GM12878 (cell line): ENCODE results near the gene PAX9. TPM values are rescaled to one million over a fixed set of nuclear protein-coding genes. Genes with fewer than 3 reads are reported as not detected.

Experiments used
- ATAC-seq: fragments of 200-7000 bp; cut with Tn5 transposase; 3 replicates; pipeline ENCODE4 v1.9.1; 2020; ENCODE audit warnings: mild to moderate bottlenecking, moderate library complexity
- BruUV-seq: library from RNA; stranded (reverse); fragments of 400-500 nt; replicated peaks from 2 replicates; lab custom pipeline; 2021; lab: Mats Ljungman, UMichigan
- CTCF ChIA-PET: fragments of 300-600 bp; sonication (Branson Sonifier 250); formaldehyde crosslinking; extraction: SDS; loops from one replicate; lab custom pipeline; 2021; ENCODE audit warnings: inconsistent platforms; lab: Yijun Ruan, JAX
- POLR2A ChIA-PET: fragments of 350-600 bp; formaldehyde crosslinking; extraction: SDS; loops from one replicate; lab custom pipeline; 2021; ENCODE audit warnings: inconsistent platforms; lab: Charles Lee
- RAD21 ChIA-PET: fragments of 300-600 bp; sonication (Branson Sonifier 250); formaldehyde crosslinking; loops from one replicate; lab custom pipeline; 2023; ENCODE audit warnings: antibody characterized with exemption; ENCODE audit not compliant: unreplicated experiment; lab: Charles Lee
- SMC1A ChIA-PET: fragments of 300-600 bp; sonication (Branson Sonifier 250); formaldehyde crosslinking; loops from one replicate; lab custom pipeline; 2023; ENCODE audit not compliant: unreplicated experiment, uncharacterized antibody; lab: Charles Lee
- DNase-seq: peaks from one replicate; pipeline ENCODE4 v3.0.0-alpha.2; 2011; ENCODE audit warnings: low read depth, low spot score
- FAIRE-seq: peaks from 3 replicates; lab custom pipeline; 2011; peaks lifted over from hg19 to GRCh38; lab: Jason Lieb, UNC
- H2AFZ ChIP-seq: 2 replicates; pipeline ENCODE4 v1.6.0; 2011; ENCODE audit warnings: low read depth, low read length, control low read depth; ENCODE audit not compliant: control insufficient read depth
- H3K27ac ChIP-seq: 2 replicates; pipeline ENCODE4 v1.5.1; 2011; ENCODE audit warnings: control low read depth; ENCODE audit not compliant: control insufficient read depth, insufficient read depth
- H3K27me3 ChIP-seq, 2 experiments: replicated peaks in 1 of 2; 2 replicates each; pipeline versions ENCODE4 v1.6.0 to v1.6.1; 2011; ENCODE audit warnings: low read length in 1 of 2; ENCODE audit not compliant: control insufficient read depth in 2 of 2, insufficient read depth in 2 of 2
- H3K36me3 ChIP-seq, 2 experiments: 2 replicates each; pipeline ENCODE4 v1.5.1; 2011; ENCODE audit warnings: low read length in 1 of 2; ENCODE audit not compliant: control insufficient read depth in 2 of 2, insufficient read depth in 2 of 2
- H3K4me1 ChIP-seq: 2 replicates; pipeline ENCODE4 v1.6.1; 2011; ENCODE audit warnings: mild to moderate bottlenecking, low read length, moderate library complexity, mixed read lengths; ENCODE audit not compliant: control insufficient read depth, insufficient read depth
- H3K4me2 ChIP-seq: 2 replicates; pipeline ENCODE4 v1.6.0; 2011; ENCODE audit warnings: control low read depth; ENCODE audit not compliant: control insufficient read depth, insufficient read depth
- H3K4me3 ChIP-seq: fragments of 200-600 bp; sonication (generic); 2 replicates; pipeline ENCODE4 v1.5.1; 2016
- H3K79me2 ChIP-seq: 2 replicates; pipeline ENCODE4 v1.6.0; 2011; ENCODE audit warnings: low read length; ENCODE audit not compliant: control insufficient read depth, insufficient read depth
- H3K9ac ChIP-seq: 2 replicates; pipeline ENCODE4 v1.8.0; 2011; ENCODE audit warnings: low read length, control low read depth, mixed read lengths; ENCODE audit not compliant: control insufficient read depth, insufficient read depth
- H3K9me3 ChIP-seq: replicated peaks from 3 replicates; pipeline ENCODE4 v1.5.1; 2011; ENCODE audit warnings: mild to moderate bottlenecking, low read length; ENCODE audit not compliant: control insufficient read depth, insufficient read depth
- H4K20me1 ChIP-seq: 2 replicates; pipeline ENCODE4 v1.6.0; 2011; ENCODE audit not compliant: control insufficient read depth, insufficient read depth
- IKZF1 ChIP-seq: fragments of 450-650 bp; conservative IDR thresholded peaks from 2 replicates; pipeline ENCODE4 v1.6.1; 2017; ENCODE audit warnings: antibody characterized with exemption, mild to moderate bottlenecking
- LARP7 ChIP-seq: fragments of 450-650 bp; IDR thresholded peaks from 2 replicates; pipeline ENCODE4 v1.6.1; 2017; ENCODE audit warnings: mild to moderate bottlenecking
- NR2C2 ChIP-seq: IDR thresholded peaks from 2 replicates; pipeline ENCODE4 v1.6.1; 2011; ENCODE audit warnings: borderline replicate concordance, low read depth; ENCODE audit not compliant: control insufficient read depth, insufficient read length
- PRDM15 ChIP-seq: fragments of 450-650 bp; formaldehyde crosslinking; IDR thresholded peaks from 2 replicates; pipeline ENCODE4 v1.4.0; 2020; ENCODE audit warnings: mild to moderate bottlenecking, moderate library complexity
- RAD51 ChIP-seq: fragments of 450-650 bp; IDR thresholded peaks from 2 replicates; pipeline ENCODE4 v1.6.1; 2016; ENCODE audit warnings: moderate library complexity, mild to moderate bottlenecking, inconsistent platforms
- ZBTB4 ChIP-seq: fragments of 450-650 bp; formaldehyde crosslinking; IDR thresholded peaks from 2 replicates; pipeline ENCODE4 v1.4.0; 2022; ENCODE audit warnings: mild to moderate bottlenecking, moderate library complexity
- WGBS: methylation state at CpG from one replicate; pipeline ENCODE4 v1.1.6; 2016; ENCODE audit warnings: low lambda C conversion rate; ENCODE audit not compliant: insufficient replicate concordance, insufficient coverage; ENCODE audit errors: missing lambda C conversion rate; 5-methylcytosine and 5-hydroxymethylcytosine counted together
- in situ Hi-C: fragments of 300-500 bp; cut with MboI; formaldehyde crosslinking; loops from 9 replicates; pipeline ENCODE4 v1.14.3; 2018; ENCODE audit warnings: mixed read lengths
- intact Hi-C: fragments of 100-400 bp; cut with micrococcal nuclease; formaldehyde crosslinking; loops from one replicate; pipeline ENCODE4 v1.14.2; 2022; ENCODE audit not compliant: unreplicated experiment
- polyA plus RNA-seq, 11 experiments: library from polyadenylated mRNA; depleted of rRNA in 4 of 11; unstranded in 6 of 11; stranded (reverse) in 5 of 11; fragments of >200 nt; fragmentation: Nextera tagmentation in 4 of 11; fragmentation: Illumina TruSeq in 1 of 11; extraction: Ambion mirVana in 4 of 11; extraction: Trizol in 1 of 11; gene quantifications; 1 replicate in 1 of 11; 2 replicates in 10 of 11; pipeline versions ENCODE4 v1.2.1 to v1.2.3, GENCODE V29; 2011 to 2016; ENCODE audit warnings: inconsistent platforms in 2 of 11, missing spikeins in 2 of 11, low read depth in 1 of 11
- total RNA-seq, 4 experiments: library from RNA; depleted of rRNA in 3 of 4; stranded (reverse); fragments of >200 nt in 3 of 4; fragmentation: Illumina TruSeq in 1 of 4; extraction: Trizol in 1 of 4; gene quantifications; 2 replicates each; pipeline versions ENCODE4 v1.2.1 to v1.2.3, GENCODE V29; 2013 to 2021

The PAX9 gene
- total and polyA plus RNA-seq, 10 of the 15 experiments (the other 5 are each of a cell fraction or from before 2014, with no cell fraction given) = 0.03 to 8.2 (median 0.09) TPM; not detected in 3

DNA sequence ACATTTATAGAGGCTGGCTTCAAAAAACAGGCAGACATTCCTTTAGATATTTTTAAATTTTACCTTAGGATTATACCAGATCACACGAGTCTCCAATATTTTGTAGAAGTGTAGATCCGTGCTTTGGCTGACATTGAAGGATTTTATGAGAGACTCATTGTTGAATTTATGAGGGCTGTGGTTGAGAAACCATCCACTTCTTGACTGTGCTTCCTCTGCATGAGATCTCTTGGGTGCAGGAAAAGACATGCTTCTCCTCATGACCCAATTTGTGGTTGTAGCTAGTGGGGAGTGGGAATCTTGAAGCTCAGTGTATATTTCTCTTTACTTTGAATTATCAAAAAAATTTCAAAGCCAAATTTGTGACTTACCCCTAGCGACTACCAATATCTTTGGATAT is 42.5 kb upstream of the PAX9 start:
- no peaks in the 10 kb centered on the region for H3K79me2 ChIP-seq
- no peaks in the 10 kb centered on the region for H3K4me1 ChIP-seq
- H3K27ac ChIP-seq = no peak overlapping the region
- in situ Hi-C loops = no loop called here
- H3K9me3 ChIP-seq = no peaks in the 10 kb centered on the region
- no peak for FAIRE-seq
- intact Hi-C loops = no loop called here
- H2AFZ ChIP-seq = no peak overlapping the region
- H4K20me1 ChIP-seq = no peaks in the 10 kb centered on the region
- no peak for DNase-seq
- TF ChIP-seq ZBTB4 (no peak), LARP7 (no peak), RAD51 (no peak), PRDM15 (no peak), NR2C2 (no peak), IKZF1 (no peak)
- H3K4me2 ChIP-seq = no peak overlapping the region
- no peaks in the 10 kb centered on the region for H3K36me3 ChIP-seq
- WGBS = 1% methylated on average over 3 of the region's 3 CpGs
- no peaks in the 10 kb centered on the region for H3K27me3 ChIP-seq
- ChIA-PET RAD21 (no interaction called here), SMC1A (no interaction called here), POLR2A (no interaction called here), CTCF (interaction anchor here (1.0 to 1.6 kb wide), 2 partner anchors 14 to 15 kb away, joined by 3 to 5 read pairs; no protein-coding TSS in a partner anchor)
- ATAC-seq = no peak
- no peak overlapping the region for H3K4me3 ChIP-seq
- no peak overlapping the region for H3K9ac ChIP-seq
- BruUV-seq = no TSS peak
